GM19238 (cell line): ENCODE data around the gene EXOC6B.

ENCODE experiments used
- DNase-seq: peaks from one replicate; pipeline ENCODE4 v3.0.0; 2011; ENCODE audit warnings: low spot score; ENCODE audit not compliant: insufficient read length

Gene EXOC6B

DNA sequence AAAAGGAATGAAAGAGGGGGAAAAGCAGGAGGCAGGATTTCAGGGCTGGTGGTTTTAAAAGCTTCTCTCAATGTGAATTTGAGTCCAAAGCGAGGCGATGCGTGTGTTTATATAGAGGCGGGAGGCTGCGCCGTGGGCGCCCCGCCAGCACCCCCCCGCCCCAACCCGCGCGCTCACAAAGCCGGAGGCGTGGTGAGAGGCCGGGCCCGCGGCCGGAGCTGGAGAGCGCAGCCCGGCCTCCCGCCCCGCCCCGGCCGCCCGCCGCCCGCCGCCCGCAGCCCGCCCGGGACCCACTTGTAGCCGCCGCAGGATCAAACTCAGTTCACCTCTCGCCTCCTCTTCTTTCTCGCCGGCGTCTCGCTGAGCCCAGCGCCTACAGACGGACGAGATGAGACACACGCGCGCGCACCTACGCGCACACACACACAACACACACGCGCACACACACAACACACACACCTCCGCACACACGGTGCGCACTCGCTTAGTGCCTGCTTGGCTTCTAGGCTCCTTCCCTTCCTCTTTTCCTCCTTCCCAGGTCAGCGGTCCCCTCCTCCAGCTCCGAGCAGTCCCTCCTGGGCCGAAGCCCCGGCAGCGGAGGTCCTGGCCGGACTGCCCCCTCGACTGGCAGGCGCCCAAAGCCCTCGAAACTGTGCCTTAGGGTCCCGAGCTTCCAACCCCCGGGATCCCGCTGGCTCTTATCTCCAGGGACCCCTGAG lies 676.8 kb downstream of the EXOC6B start:
- no peak for DNase-seq

DNA sequence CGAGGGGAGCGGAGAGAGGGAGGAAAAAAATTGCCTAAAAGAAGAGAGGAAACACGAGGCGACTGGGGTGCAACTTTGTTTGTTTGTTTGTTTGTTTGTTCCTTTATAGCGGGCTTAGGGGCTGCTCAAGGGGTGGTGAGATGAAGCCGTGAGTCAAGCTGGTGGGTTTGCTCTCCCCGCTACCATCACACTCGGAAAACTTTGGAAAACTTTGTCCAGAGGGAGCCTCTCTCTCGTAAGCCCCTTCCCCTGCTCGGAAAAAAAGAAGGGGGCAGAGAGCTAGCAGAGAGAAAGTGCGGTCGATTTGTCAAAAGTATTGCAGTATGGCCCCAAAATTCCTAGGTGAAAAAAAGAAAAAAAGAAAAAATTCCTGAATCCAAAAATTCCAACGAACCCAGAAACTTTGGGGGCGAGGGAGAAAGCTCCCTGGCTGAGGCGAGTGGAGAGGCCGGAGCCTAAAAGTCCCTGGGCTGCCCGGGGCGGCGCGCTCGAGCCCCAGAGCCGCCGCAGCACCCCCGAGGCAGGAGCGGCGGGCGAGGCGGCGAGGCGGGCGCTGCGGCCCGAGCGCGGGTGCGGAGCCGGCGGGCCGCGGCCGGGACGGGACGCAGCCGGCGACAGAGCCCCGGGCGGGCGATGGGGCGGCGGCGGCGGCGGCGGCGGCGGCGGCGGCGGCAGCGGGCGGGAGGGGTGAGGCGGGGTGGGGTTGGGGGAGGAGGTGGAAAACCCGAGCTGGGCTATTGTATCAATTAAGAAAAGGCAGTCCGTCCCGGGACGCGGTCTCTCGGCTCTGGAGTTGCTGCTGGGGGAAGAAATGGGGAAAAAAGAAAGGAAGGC lies 677.6 kb downstream of the EXOC6B start:
- DNase-seq: no peak

DNA sequence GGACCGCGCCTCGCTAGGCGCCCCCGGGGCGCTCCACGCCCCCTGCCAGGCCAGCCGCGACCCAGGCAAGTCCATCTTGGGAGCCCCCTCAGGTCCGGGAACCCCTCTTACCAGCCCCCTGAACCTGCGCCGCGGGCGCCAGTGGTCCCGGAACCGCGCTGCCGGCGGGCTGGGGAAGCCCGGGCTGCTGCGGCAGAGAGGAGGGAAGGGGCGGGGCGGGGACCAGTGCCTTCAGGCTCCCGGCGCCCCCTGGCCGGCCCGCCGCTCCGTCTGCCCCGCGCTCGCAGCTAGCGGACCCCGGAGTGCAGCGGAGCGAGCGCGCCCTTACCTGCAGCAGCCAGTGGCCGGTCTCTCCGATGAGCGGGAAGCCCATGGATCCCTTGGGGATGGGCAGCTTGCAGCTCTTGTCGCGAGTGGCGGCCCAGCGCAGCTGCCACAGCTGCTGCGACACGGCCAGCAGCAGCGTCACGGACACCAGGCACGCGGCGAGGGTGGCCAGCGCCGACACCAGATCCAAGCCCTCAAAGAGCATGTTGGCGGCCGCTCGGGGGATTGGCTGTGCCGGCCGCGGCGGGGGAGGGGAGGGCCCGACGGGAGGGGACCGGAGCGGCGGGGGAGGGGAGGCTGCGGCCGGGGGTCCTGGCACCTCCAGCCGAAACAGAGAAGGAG lies 678.4 kb downstream of the EXOC6B start, which contains the start of gene CYP26B1:
Gene CYP26B1, minus strand, starts transcription at position 560 of the 669 bp plus-strand sequence. Its CDS starts 28 bp downstream, at position 532.
- DNase-seq: no peak

DNA sequence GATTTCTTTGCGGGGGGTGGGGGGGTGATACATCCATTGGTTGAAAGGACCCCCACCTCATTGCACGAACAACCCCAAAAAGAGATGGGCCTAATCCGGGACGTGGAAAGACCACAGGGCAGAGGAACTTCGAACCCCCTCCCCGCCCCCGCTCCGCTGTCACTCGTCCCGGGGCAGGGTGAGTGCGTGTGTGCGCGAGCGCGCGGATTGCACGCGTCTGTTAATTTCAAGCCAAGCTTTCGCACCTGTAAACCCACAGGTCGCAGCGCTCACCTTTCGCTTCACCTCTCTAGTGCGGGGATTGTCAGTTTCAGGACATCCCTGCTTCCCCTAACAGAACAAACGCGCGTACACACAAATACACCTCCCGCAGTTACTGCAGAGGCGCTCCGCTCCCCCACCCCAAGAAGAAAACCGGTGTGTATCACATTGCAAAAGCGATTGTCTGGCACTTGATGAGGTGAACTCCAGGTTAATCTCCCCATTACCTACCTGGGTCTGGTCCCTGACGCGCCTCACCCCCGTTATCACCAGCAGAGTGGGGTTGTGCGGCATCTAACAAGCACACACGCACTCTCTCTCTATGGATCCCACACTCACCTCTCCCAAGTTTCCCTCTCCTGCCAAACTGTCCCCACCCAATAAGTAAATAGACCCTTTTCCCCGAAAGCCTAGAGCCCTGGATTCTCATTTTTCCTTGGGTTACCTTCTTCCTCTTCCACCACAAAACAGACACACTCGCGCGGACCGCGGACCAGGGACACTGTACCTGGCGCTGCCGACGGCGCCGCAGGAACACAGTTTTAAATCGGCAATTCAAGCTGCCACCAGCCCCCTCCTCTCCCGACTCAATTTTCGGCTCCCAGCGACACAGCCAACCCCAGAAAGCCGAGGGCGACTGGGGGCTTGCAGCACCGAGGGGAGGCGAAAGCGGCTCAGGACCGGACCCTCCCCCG lies 679.2 kb downstream of the EXOC6B start:
- DNase-seq: no peak

DNA sequence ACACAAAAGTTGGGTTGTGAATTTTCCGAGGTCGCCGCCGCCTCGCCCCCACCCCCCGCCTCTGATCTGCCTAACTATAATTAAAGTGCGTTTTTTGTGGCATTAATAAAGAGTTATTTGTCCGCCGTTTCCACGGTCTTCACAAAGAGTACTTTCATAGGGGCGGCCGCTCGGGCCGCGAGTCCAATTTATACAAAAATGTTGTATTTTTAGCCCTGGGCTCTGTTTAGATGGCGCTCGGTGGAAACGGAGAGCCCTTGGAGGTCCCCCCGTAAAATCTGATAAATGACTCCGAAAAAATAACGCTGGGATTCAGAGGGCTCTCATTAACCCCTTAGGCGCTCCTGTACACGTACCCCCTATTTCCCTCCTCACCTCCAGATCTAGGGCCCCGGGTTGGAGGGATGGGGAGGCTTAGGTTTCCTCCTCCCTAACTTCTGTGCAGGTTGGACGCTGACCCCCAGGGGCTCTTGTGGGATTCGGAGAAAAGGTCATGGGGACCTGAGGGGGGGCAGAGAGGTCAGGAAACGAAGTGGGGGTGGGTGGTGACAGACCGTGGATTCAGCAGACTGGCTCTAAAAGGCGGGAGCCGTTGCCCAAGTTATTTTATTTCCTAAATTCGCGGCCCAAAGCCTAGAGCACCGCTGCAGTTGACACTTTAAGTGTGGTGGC lies 680.0 kb downstream of the EXOC6B start:
- DNase-seq: no peak

DNA sequence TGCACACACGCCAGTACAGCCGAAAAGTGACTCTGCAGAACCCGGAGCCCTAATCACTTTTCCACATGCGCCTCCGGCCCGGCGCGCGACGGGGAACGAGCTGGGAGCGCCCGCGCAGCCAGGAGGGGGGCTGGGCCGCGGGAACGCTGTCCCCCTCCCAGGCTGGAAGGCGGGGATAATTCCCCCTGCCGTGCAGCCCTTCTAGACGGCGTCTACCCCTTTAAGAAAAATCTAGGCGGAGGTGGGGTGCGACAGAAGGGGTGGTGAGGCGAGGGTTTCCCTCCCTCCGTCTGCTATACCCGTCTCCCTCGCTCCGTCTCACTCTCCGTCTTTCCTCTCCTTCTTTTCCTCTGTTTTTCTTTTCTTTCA lies 680.6 kb downstream of the EXOC6B start:
- no peak for DNase-seq

DNA sequence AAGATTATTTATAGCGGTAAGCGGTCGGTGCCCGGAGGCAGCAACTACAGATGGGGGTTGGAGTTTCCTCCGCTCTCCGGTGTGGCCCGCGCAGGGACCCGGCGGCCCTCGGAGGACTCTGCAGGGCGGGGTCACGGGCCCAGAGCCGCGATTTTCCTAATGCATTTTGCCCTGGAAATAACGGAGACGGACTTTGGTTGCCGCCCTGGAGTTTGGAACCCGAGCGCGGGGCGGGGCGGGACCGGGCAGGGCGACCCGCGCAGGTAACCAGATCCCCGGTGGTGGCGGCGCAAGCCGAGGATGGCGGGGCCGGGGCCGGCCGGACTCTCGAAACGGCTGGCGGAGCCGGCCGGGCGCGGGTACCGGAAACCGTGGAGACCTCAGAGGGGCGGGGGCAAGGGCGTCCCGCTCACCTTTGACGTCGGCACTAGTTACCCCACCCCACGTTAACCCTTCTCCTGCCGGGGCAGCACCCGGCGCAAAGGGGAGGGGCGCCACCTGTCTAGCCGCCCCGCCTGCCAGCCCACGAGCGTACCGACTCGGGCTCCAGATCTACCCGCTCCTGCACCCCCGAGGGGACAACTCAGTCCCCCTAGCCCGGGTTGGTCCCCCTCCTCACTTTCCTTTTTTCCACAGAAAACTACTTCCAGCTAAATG lies 681.1 kb downstream of the EXOC6B start:
- no peak for DNase-seq

DNA sequence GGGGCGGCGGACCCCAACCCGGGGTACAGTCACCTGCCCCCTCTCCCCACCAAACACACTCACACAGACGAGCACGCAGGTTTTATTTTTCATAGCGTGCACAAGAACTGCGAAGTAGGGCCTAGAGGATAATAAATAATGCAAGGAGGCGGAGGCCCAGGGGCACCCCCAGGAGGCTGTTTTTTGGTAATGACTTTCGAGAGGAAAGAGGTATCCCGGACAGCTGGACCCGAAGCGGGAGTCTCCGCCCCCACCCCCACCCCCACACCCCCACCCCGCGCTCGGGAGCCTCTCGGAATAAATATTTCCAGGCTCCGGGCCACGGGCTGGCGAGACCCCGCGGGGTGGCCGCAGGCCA lies 681.6 kb downstream of the EXOC6B start:
- no peak for DNase-seq

DNA sequence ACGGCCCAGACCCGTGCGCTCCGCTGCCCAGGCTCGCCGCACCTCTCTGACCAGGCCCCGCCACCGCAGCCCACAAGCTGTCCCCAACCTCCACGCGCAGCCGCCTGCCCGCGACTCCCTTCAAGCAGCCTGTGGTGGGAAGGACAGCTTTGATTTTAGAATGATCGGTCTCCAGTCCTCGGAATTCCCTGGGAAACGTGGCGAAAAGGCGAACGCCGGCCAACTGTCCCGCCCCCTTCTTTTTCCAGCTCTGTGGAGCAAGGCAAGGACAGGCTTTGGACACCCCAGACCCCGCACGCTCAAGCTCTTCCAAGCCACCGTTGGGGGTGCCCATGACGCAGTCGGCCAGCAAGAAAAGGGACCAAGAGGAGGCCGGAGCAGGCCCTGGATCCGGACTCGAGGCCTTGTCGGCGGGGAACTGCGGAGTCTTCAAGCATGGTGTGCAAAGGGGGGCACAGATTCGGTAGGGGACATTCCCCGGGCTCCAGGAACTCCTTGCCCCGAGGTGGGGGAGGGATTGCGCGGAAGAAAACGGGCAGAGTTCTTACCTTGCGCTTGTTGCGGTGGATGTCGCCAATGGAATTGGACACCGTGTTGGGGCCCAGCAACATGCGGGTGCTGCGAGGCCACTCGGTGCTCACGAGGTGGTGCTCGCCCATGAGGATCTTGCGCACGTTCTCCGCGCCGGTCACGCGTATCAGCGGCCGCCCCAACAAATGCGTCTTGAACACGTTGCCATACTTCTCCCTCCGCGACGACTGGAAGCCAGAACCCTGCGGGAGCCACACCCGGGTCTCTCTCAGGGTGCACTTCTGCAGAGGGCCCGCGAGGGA lies 682.2 kb downstream of the EXOC6B start:
- DNase-seq: no peak

DNA sequence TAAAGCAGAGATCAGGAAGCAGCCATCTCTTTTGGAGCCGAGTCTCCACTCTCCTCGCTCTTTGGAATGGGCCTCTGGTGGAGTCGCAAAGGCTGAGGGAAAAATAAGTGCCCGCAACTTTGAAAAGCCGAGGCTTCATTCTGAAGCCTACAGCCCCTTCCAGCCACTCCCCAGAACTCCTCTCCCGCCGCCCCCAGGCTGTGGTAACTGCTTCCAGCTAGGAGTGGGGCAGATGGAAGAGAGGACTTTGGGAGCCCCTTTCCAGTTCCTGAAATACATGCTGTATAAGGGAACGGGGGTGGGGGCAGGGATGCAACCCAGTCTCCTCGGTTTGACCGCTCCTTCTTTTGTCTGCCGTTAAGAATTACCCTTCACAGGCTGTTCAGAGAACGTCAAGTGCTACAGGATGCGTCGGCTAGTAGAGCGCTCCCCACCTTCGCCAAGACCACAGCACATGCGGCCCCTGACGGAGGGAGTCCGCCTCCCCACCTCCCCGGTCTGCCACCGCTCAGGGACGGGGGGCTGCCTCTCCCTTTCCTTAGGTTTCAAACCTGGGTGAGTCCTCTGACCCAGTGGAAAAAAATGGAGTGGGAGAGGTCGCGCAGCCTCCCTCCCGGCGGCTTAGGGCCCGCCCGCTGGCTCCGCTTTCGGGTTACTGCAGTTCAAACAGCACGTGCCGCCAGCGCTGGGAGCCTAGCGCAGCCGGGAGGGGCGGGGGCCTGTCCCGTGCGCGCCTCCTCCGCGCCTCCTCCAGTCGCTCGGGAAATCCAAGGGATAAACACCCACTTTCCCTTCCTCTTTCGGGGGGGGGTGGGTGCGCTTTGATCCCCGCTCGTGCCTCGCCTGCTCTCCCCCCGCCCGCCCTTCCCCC lies 683.0 kb downstream of the EXOC6B start:
- DNase-seq: no peak

DNA sequence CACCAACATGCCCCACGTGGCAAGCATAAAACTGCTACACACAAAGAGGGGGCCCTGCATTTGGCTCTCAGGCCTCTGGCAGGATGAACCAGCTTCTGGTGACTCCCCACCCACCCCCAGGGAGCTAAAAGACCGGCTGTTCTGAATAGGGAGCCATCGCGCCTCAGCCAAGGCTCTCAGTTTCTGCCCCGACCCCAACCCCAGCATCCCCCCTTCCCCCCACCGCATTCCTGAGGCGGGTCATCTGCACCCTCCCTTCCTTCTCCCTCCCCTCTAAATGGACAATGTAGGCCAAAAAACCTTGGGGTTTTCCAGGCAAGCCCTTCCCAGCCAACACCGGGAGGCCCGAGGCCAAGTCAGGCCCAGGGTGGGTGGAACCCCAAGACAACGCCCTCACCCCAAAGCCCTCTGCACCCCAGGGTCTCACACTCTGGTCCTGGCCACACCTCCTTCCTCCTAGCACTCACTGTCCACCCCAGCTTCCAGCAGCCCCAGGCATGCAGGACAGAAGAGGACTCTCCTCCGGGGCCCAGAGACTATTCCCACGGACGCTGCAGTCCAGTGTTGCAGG lies 683.9 kb downstream of the EXOC6B start:
- no peak for DNase-seq

DNA sequence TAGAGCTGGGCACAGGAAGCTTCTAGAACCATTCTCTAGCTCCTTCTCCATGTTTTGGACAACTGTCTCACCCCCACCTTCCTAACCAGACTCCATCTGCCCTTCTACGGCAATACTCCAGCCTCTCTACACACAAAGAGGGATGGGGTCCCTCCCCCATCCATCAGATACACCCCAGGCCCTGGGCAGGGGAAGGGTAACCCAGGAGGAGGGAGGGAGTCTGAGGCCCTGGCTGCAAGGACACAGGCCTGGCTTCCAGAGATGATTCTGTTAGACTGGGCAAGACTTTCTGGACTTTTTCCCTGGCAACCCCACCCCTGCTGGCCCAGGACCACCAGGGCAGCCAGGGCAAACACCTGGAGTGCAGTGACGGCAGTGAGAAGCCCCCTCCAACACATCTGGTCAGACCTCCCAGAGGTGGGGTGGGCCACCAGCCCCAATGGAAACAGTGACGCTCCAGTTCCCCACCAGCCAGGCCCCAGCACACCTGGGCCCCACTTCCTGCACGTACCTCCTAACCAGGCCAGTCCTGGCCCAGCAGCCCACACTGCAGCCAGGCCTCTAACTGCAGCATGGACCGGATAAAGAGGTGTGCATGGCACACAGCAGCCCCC lies 684.7 kb downstream of the EXOC6B start:
- no peak for DNase-seq

DNA sequence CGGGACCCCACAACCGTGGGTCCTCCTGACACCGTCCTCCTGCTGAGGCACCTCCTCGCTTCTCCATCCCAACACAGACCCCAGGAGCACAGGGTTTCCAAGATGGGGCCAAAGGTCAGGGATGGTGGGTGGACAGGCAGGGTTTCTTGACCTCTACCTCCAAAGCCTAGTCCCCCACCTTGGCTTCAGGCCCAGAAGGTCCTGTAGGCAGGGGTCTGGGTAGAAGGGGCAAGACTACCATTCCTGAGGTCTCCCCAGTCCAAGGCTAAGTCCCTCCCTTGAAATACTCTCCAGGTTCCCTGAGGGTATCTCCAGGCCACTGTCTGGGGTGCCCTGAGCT lies 685.2 kb downstream of the EXOC6B start:
- no peak for DNase-seq

DNA sequence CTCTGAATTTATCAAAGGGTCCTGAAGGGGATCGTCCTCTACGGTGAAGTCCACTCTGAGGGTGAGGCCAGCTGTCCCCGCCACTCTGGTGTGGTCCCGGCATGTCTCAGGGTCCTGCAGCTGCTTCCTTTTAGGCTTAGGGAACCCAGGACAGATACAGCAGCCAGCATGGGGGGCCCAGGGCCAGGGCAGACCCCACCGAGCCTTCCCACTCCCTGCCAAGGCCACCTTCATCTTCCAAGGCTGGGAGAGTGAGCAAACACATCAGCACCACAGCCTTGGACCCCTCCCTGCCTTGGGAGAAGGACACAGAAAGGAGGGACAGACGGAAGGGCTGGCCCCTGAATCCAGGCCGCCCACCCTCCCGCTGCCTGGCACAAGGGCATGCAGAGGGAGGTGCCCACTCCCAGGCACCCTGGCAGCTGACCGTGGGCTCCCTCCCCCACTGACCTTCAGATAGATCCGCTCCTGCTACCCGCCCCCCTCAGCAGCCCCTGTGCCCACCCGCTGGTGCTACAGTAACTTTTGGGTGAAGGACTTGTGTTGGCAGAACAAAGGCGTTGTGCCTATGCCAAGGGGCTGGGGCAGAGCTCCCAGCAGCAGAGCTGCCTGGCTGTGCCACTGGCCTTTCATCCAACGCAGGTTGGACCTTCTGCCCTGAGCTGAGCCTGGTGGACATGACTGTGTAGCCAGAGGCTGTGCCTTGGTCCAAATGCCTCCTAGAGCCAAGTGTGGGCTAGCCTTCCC lies 685.8 kb downstream of the EXOC6B start:
- no peak for DNase-seq

DNA sequence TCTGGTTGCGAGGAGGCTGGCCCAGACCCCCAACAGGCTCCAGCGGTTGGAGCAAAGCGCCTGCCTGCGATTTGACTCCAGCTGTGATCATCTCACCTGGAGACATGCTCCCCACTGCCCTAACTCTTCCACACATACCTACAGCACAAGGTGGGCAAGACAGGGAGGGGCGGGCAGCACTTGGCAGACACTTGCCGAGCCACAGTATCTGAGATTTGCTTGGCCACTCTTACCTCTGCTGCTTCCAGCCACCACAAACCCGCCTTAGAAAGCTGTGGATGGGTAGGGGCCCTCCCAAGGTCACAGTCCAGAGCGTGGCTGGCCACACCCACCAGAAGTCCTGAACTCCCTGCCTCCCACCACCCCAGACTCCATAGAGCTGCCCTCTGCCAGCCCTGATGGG lies 686.4 kb downstream of the EXOC6B start:
- no peak for DNase-seq

DNA sequence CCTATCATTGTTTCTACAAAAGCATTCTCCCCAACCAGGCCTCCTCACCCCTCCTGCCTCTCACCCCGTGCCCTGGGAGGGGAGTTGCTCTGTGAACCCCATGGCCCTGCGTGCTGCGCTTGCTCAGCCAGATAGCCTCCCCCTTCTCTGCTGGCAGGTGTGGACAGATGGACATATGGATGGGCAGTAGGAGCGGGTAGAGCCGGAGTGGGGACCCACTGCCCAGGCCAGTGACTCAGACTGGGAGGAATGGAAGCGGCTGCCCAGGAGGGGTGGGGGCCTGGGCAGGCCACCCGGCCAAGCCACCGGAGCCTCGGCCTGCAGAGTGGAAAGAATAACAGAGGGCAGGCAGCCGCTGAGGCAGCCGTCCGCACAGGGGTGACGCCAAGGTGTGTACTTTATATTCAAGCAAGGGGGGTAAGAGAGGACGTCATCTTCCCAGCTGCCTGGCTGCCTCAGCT lies 686.9 kb downstream of the EXOC6B start:
- DNase-seq: no peak
